CD8-positive, alpha-beta memory T cell (primary cell): ENCODE data around the gene UNC45A. TPM values are rescaled to one million over a fixed set of nuclear protein-coding genes. Genes with fewer than 3 reads are reported as not detected.

Experiments
- CTCF ChIA-PET: fragments of 350-600 bp; sonication (Branson Sonifier 250); formaldehyde crosslinking; loops from one replicate; lab custom pipeline; 2021; ENCODE audit warnings: antibody characterized with exemption; lab: Charles Lee
- POLR2A ChIA-PET: fragments of 350-600 bp; sonication (Branson Sonifier 250); formaldehyde crosslinking; loops from one replicate; lab custom pipeline; 2021; ENCODE audit warnings: antibody characterized with exemption; lab: Charles Lee
- DNase-seq, 5 donors: peaks; one replicate each; pipeline versions ENCODE4 v3.0.0 to v3.0.0-alpha.2; 2020 to 2022; ENCODE audit warnings: mixed read lengths in 1 of 5
- H3K27ac ChIP-seq: one replicate; pipeline ENCODE4 v1.7.0; 2013; ENCODE audit warnings: low read depth, mild to moderate bottlenecking, low read length, moderate library complexity
- H3K27me3 ChIP-seq: 2 replicates; pipeline ENCODE4 v1.7.0; 2013; ENCODE audit warnings: low read length, mild to moderate bottlenecking; ENCODE audit not compliant: insufficient read depth, poor library complexity, severe bottlenecking
- H3K36me3 ChIP-seq: 2 replicates; pipeline ENCODE4 v1.7.0; 2013; ENCODE audit warnings: mild to moderate bottlenecking, low read length, moderate library complexity; ENCODE audit not compliant: insufficient read depth
- H3K4me1 ChIP-seq: 2 replicates; pipeline ENCODE4 v1.7.0; 2013; ENCODE audit warnings: mild to moderate bottlenecking, low read length, moderate library complexity; ENCODE audit not compliant: insufficient read depth
- H3K4me3 ChIP-seq: 2 replicates; pipeline ENCODE4 v1.7.0; 2013; ENCODE audit warnings: mild to moderate bottlenecking, low read length
- H3K9me3 ChIP-seq: 2 replicates; pipeline ENCODE4 v1.7.0; 2013; ENCODE audit warnings: mild to moderate bottlenecking, low read length
- H3K27ac Mint-ChIP-seq, 8 donors: one replicate each; pipeline ENCODE4 v1.8.0; 2020 to 2021; ENCODE audit warnings: mixed read lengths in 8 of 8, mild to moderate bottlenecking in 6 of 8, inconsistent platforms in 3 of 8, moderate library complexity in 3 of 8
- H3K27me3 Mint-ChIP-seq, 2 donors: one replicate each; pipeline ENCODE4 v1.8.0; 2020 to 2021; ENCODE audit warnings: mixed read lengths in 2 of 2, mild to moderate bottlenecking in 1 of 2, moderate library complexity in 1 of 2
- H3K36me3 Mint-ChIP-seq, 3 donors: one replicate each; pipeline ENCODE4 v1.8.0; 2020 to 2021; ENCODE audit warnings: mixed read lengths in 3 of 3, inconsistent platforms in 1 of 3, mild to moderate bottlenecking in 1 of 3
- H3K4me1 Mint-ChIP-seq, 3 donors: one replicate each; pipeline ENCODE4 v1.8.0; 2020 to 2021; ENCODE audit warnings: mixed read lengths in 3 of 3, inconsistent platforms in 1 of 3, mild to moderate bottlenecking in 1 of 3
- H3K4me3 Mint-ChIP-seq, 7 donors: one replicate each; pipeline ENCODE4 v1.8.0; 2020 to 2021; ENCODE audit warnings: mixed read lengths in 7 of 7, mild to moderate bottlenecking in 6 of 7, moderate library complexity in 4 of 7, inconsistent platforms in 2 of 7
- H3K9me3 Mint-ChIP-seq, 5 donors: one replicate each; pipeline ENCODE4 v1.8.0; 2020 to 2022; ENCODE audit warnings: mixed read lengths in 5 of 5, mild to moderate bottlenecking in 3 of 5, moderate library complexity in 2 of 5, inconsistent platforms in 1 of 5
- polyA plus RNA-seq: library from polyadenylated mRNA; unstranded; fragments of 300-500 nt; fragmentation: Illumina TruSeq; gene quantifications from one replicate; pipeline ENCODE4 v1.2.3, GENCODE V29; 2021
- total RNA-seq, 2 experiments: library from RNA; stranded (reverse); gene quantifications; one replicate each; pipeline ENCODE4 v1.2.3, GENCODE V29; 2021

UNC45A gene
- total and polyA plus RNA-seq, 3 experiments from 2014 or later, result 68.6 to 78.2 (median 74.6) TPM

DNA sequence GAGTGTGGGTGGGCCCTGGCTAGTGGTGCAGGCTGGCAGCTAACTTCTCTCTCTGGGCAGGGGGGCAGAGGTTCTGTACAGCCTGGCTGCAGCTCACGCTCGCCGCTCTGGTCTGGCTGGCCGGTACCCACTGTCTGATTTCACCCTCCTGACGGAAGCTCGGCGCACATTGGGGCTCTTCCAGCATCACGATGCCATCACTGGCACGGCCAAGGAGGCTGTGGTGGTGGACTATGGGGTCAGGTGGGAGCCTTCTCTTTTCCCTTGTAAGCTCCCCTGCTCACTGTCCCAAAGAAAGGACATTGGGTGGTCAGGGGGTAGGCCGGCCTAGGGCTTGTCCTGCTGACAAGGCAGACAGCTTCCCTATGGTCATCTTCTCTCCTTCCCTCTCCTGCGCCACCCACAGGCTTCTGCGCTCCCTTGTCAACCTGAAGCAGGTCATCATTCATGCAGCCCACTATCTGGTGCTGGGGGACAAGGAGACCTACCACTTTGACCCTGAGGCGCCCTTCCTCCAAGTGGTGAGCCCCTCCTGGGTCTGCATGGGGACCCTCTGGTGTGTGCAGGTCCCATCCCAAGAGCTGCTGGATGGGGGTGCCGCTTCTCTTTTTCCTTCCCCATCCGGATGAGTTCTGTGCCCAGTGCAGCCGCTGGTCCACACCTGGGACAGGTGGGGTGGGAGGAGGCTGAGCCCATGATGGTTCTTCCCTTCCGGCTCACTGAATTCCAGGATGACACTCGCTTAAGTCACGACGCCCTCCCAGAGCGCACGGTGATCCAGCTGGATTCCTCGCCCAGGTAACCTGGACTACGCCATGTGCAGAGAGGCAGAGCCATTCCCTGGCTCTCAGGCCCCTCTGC is 24.4 kb upstream of the UNC45A start:
- Mint-ChIP-seq H3K27me3 (no peaks in the 10 kb centered on the region), H3K4me1 (peaks cover 0 to 5% (median 0%) of the 10 kb centered on the region in 3 donors), H3K27ac (peak overlapping the region in 1 of 8 donors; percentile 27), H3K36me3 (peaks cover 5 to 97% (median 12%) of the 10 kb centered on the region in 3 donors), H3K4me3 (no peak overlapping the region), H3K9me3 (no peaks in the 10 kb centered on the region)
- POLR2A ChIA-PET, result no interaction called here
- Histone ChIP-seq H3K4me1 (no peaks in the 10 kb centered on the region), H3K27ac (no peak overlapping the region), H3K27me3 (no peaks in the 10 kb centered on the region), H3K4me3 (no peak overlapping the region), H3K36me3 (peaks cover 77% of the 10 kb centered on the region), H3K9me3 (no peaks in the 10 kb centered on the region)
- CTCF ChIA-PET, result interaction anchor here (1.1 to 14.4 kb wide), 3 partner anchors 9 to 24 kb away, joined by 4 to 251 read pairs (median 5); partner anchors contain the start of genes HDDC3 and UNC45A
- DNase-seq, result no peak

DNA sequence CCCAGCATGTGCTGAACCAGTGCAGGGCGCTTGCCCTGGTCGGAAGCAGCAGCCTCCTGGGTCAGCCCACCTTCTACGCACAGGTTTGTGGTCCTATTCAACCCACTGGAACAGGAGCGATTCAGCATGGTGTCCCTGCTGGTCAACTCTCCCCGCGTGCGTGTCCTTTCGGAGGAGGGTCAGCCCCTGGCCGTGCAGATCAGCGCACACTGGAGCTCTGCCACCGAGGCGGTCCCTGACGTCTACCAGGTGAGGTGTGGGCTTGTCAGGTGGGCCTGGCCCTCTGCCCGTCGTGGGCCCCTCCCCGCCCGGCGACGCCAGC is 23.8 kb upstream of the UNC45A start:
- no peak overlapping the region for H3K27ac Mint-ChIP-seq
- H3K36me3 Mint-ChIP-seq, result peaks cover 0 to 97% (median 12%) of the 10 kb centered on the region in 3 donors
- H3K4me1 Mint-ChIP-seq, result no peaks in the 10 kb centered on the region
- H3K9me3 Mint-ChIP-seq, result no peaks in the 10 kb centered on the region
- no peak overlapping the region for H3K4me3 Mint-ChIP-seq
- H3K27me3 Mint-ChIP-seq, result no peaks in the 10 kb centered on the region
- DNase-seq, result no peak
- Histone ChIP-seq H3K27ac (no peak overlapping the region), H3K4me1 (no peaks in the 10 kb centered on the region), H3K27me3 (no peaks in the 10 kb centered on the region), H3K4me3 (no peak overlapping the region), H3K36me3 (peaks cover 74% of the 10 kb centered on the region), H3K9me3 (no peaks in the 10 kb centered on the region)
- POLR2A ChIA-PET, result no interaction called here
- CTCF ChIA-PET, result interaction anchor here (1.1 to 1.4 kb wide), 2 partner anchors 10 to 25 kb away, joined by 4 to 5 read pairs; no protein-coding TSS in a partner anchor

DNA sequence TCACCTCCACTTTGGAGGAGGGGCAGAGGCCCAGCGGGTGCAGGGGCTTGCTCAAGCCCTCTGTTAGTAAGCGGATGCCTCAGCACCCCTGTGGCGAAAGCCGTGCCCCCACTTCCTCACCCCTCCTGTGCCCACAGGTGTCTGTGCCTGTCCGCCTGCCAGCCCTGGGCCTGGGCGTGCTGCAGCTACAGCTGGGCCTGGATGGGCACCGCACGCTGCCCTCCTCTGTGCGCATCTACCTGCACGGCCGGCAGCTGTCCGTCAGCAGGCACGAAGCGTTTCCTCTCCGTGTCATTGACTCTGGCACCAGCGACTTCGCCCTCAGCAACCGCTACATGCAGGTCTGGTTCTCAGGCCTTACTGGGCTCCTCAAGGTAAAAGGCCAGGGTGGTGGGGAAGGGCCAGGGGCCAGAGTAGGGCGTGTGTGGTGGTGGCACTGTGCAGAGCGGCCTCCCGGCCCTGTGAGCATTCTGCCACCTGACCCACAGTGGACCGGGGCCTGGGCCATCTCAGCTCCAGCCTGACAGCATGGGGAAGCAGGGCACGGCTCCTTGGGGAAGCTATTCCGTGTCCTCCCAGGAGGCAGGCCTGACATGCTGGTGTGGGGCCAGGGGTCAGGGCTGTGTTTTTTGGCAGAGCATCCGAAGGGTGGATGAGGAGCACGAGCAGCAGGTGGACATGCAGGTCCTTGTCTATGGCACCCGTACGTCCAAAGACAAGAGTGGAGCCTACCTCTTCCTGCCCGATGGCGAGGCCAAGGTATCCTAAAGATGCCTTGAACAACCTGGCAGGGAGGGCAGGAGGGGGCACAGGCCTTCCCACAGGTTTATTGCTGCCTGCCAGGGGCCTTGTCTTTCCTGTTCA is 22.9 kb upstream of the UNC45A start:
- Histone ChIP-seq H3K27me3 (no peaks in the 10 kb centered on the region), H3K4me1 (no peaks in the 10 kb centered on the region), H3K27ac (no peak overlapping the region), H3K4me3 (no peak overlapping the region), H3K36me3 (peaks cover 74% of the 10 kb centered on the region), H3K9me3 (no peaks in the 10 kb centered on the region)
- peaks cover 0 to 1% of the 10 kb centered on the region in 2 donors for H3K27me3 Mint-ChIP-seq
- POLR2A ChIA-PET, result no interaction called here
- H3K36me3 Mint-ChIP-seq, result peaks cover under 1 to 97% (median 17%) of the 10 kb centered on the region in 3 donors
- no peak overlapping the region for H3K27ac Mint-ChIP-seq
- DNase-seq, result no peak
- no peaks in the 10 kb centered on the region for H3K9me3 Mint-ChIP-seq
- H3K4me3 Mint-ChIP-seq, result no peak overlapping the region
- no peaks in the 10 kb centered on the region for H3K4me1 Mint-ChIP-seq
- CTCF ChIA-PET, result interaction anchor here (1.1 to 1.4 kb wide), 2 partner anchors 10 to 26 kb away, joined by 4 to 5 read pairs; no protein-coding TSS in a partner anchor

DNA sequence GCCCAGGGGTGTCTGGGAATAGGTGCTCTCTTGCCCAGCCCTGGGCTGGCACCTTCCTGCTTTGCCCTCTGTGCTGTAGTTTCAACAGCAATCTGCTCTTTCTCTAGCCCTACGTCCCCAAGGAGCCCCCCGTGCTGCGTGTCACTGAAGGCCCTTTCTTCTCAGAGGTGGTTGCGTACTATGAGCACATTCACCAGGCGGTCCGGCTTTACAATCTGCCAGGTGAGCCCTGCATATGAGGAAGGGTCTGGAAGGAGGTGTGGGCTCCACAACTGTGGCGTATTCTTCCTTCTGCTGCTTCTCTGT is 22.4 kb upstream of the UNC45A start:
- Histone ChIP-seq H3K4me1 (no peaks in the 10 kb centered on the region), H3K27ac (no peak overlapping the region), H3K4me3 (no peak overlapping the region), H3K36me3 (peaks cover 72% of the 10 kb centered on the region), H3K27me3 (no peaks in the 10 kb centered on the region), H3K9me3 (no peaks in the 10 kb centered on the region)
- H3K4me1 Mint-ChIP-seq, result no peaks in the 10 kb centered on the region
- H3K27ac Mint-ChIP-seq, result no peak overlapping the region
- no peak for DNase-seq
- H3K9me3 Mint-ChIP-seq, result no peaks in the 10 kb centered on the region
- H3K27me3 Mint-ChIP-seq, result peaks cover 0 to 4% of the 10 kb centered on the region in 2 donors
- ChIA-PET POLR2A (no interaction called here), CTCF (interaction anchor here (2.5 kb wide), 1 partner anchor 11 kb away, joined by 13 read pairs; the partner anchor contains the start of gene MAN2A2)
- peaks cover 4 to 97% (median 18%) of the 10 kb centered on the region in 3 donors for H3K36me3 Mint-ChIP-seq
- H3K4me3 Mint-ChIP-seq, result no peak overlapping the region

DNA sequence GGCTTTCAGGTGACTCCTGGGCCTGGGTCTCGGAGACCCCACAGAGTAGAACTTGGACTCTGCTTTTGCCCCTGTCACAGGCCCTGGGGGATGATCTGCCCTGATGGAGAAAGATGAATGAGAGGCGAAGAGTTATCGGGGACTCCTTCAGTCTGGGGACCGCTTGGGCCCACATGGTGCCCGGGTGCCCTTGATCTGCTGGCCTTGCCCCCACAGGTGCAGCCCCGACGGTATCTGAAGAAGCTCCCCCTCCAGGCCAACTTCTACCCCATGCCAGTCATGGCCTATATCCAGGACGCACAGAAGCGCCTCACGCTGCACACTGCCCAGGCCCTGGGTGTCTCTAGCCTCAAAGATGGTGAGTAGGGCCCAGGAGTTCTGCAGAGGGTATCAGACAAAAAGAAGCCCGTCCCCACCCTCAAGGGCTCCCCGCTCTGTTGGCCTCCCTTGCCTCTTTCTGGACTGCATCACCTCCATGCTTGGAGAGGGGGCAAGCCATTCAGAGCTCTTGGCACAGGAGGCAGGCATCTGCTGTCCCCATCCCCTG is 21.6 kb upstream of the UNC45A start:
- Histone ChIP-seq H3K4me1 (no peaks in the 10 kb centered on the region), H3K36me3 (peaks cover 74% of the 10 kb centered on the region), H3K27me3 (no peaks in the 10 kb centered on the region), H3K9me3 (no peaks in the 10 kb centered on the region), H3K27ac (no peak overlapping the region), H3K4me3 (no peak overlapping the region)
- no peaks in the 10 kb centered on the region for H3K4me1 Mint-ChIP-seq
- peaks cover 4 to 98% (median 17%) of the 10 kb centered on the region in 3 donors for H3K36me3 Mint-ChIP-seq
- CTCF ChIA-PET, result interaction anchor here (1.1 to 2.5 kb wide), 4 partner anchors 8 to 19 kb away, joined by 3 to 13 read pairs (median 8); partner anchors contain the start of genes HDDC3 and MAN2A2
- no peak overlapping the region for H3K4me3 Mint-ChIP-seq
- no peak overlapping the region for H3K27ac Mint-ChIP-seq
- H3K27me3 Mint-ChIP-seq, result peaks cover 0 to 4% of the 10 kb centered on the region in 2 donors
- no peaks in the 10 kb centered on the region for H3K9me3 Mint-ChIP-seq
- no peak for DNase-seq
- POLR2A ChIA-PET, result interaction anchor here (2.0 kb wide), 1 partner anchor 18 kb away, joined by 4 read pairs; no protein-coding TSS in a partner anchor

DNA sequence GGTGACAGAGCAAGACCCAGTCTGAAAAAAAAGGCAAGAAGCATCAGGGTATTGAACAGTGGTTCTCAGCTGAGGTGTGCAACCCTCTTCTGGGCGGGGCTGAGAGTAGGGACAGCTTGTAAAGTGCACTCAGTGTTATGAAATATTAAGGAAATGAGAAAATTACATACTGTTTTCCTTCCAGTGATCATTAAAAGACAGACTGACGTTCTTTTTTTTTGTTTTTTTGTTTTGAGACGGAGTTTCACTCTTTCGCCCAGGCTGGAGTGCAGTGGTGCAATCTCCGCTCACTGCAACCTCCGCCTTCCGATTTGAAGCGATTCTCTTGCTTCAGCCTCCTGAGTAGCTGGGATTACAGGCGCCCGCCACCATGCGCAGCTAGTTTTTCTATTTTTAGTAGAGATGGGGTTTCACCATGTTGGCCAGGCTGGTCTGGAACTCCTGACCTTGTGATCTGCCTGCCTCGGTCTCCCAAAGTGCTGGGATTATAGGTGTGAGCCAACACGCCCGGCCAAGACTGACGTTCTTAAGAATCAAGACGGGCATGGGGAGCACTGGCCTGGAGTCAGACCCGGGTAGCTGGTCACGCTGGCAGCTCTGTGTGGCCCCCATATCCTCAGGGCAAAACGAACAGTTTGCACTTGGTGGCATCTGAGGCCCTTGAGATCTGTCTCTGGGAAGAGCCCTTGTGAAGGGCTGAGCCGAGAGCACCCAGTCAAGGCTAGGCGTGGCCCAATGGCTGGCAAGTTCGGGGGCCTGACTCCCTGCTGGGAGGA is 20.6 kb upstream of the UNC45A start:
- peaks cover 4 to 98% (median 18%) of the 10 kb centered on the region in 3 donors for H3K36me3 Mint-ChIP-seq
- no peaks in the 10 kb centered on the region for H3K27me3 ChIP-seq
- no peak overlapping the region for H3K4me3 Mint-ChIP-seq
- no peaks in the 10 kb centered on the region for H3K9me3 Mint-ChIP-seq
- H3K4me3 ChIP-seq, result no peak overlapping the region
- peaks cover 0 to 4% of the 10 kb centered on the region in 2 donors for H3K27me3 Mint-ChIP-seq
- H3K27ac ChIP-seq, result no peak overlapping the region
- no peaks in the 10 kb centered on the region for H3K4me1 ChIP-seq
- no peaks in the 10 kb centered on the region for H3K9me3 ChIP-seq
- POLR2A ChIA-PET, result interaction anchor here (1.3 to 2.0 kb wide), 2 partner anchors 16 to 17 kb away, joined by 4 read pairs; no protein-coding TSS in a partner anchor
- no peak for DNase-seq
- no peaks in the 10 kb centered on the region for H3K4me1 Mint-ChIP-seq
- H3K36me3 ChIP-seq, result peaks cover 80% of the 10 kb centered on the region
- H3K27ac Mint-ChIP-seq, result no peak overlapping the region
- CTCF ChIA-PET, result interaction anchor here (1.1 to 2.5 kb wide), 4 partner anchors 9 to 18 kb away, joined by 3 to 13 read pairs (median 8); partner anchors contain the start of genes HDDC3 and MAN2A2

DNA sequence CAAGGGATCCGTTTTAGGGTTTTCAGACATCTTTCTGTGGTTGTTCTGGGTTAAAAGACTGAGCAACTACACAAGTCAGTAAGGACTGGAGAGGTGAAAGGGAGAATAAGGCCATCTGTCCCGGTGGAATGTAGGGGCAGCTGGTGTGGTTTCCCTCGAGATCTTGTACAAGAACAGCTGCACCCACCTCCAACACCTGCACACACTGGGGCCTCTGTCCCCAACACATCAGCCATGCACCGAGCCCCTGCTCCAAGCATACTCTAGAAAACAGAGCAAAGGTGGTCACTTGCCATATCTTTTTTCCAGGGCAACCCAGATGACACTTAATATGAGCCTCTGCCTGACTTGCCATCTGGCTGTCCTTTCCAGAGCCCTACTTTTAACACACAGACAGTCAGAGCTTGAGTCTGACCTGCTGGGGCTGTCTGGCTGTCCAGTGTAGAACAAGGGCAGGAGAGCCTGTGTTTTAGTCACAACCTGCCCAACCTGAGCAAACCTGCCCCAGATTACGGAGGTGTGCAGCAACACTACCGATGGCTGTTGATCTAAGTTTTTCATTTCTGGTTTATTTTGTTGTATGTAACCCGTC is 19.8 kb upstream of the UNC45A start:
- ChIA-PET POLR2A (interaction anchor here (1.3 to 2.0 kb wide), 2 partner anchors 15 to 16 kb away, joined by 4 read pairs; no protein-coding TSS in a partner anchor), CTCF (interaction anchor here (1.9 to 2.5 kb wide), 2 partner anchors 13 to 17 kb away, joined by 9 to 13 read pairs; partner anchors contain the start of genes HDDC3 and MAN2A2)
- Histone ChIP-seq H3K4me3 (no peak overlapping the region), H3K4me1 (no peaks in the 10 kb centered on the region), H3K9me3 (no peaks in the 10 kb centered on the region), H3K36me3 (peaks cover 82% of the 10 kb centered on the region), H3K27me3 (no peaks in the 10 kb centered on the region), H3K27ac (peak overlapping the region; percentile 65)
- Mint-ChIP-seq H3K4me3 (no peak overlapping the region), H3K9me3 (no peaks in the 10 kb centered on the region), H3K27me3 (peaks cover 0 to 4% of the 10 kb centered on the region in 2 donors), H3K36me3 (peaks cover 4 to 98% (median 21%) of the 10 kb centered on the region in 3 donors), H3K4me1 (no peaks in the 10 kb centered on the region), H3K27ac (peak overlapping the region in 3 of 8 donors; percentile 32 to 83 (median 75))
- DNase-seq, result no peak
